RWPE1 (cell line): ENCODE results near the gene NLGN1.
A peak's percentile ranks its signal among the peaks of the same experiment; 100 is the strongest.

Experiments used
- CTCF ChIA-PET: fragments of 350-600 bp; sonication (Branson Sonifier 250); formaldehyde crosslinking; extraction: SDS; loops from one replicate; lab custom pipeline; 2021; lab: Yijun Ruan, JAX
- POLR2A ChIA-PET: fragments of 400-600 bp; formaldehyde crosslinking; extraction: SDS; loops from one replicate; lab custom pipeline; 2020; ENCODE audit warnings: antibody characterized with exemption; ENCODE audit not compliant: low non-redundant PET; lab: Yijun Ruan, JAX
- DNase-seq: peaks from one replicate; pipeline ENCODE4 v3.0.0; 2012; ENCODE audit warnings: low spot score
- H3K27ac ChIP-seq: fragments of 450-650 bp; 2 replicates; pipeline ENCODE4 v1.5.1; 2017
- CTCF ChIP-seq: fragments of 450-650 bp; conservative IDR thresholded peaks from 2 replicates; pipeline ENCODE4 v1.5.1; 2017; ENCODE audit warnings: low read depth, mild to moderate bottlenecking

NLGN1 gene

GRCh38 chr3:173785004-173785403, 387.5 kb downstream of the NLGN1 start:
- TF ChIP-seq CTCF = no peak
- ChIA-PET POLR2A (no interaction called here), CTCF (no interaction called here)
- DNase-seq = no peak
- H3K27ac ChIP-seq = no peak overlapping the region

DNA sequence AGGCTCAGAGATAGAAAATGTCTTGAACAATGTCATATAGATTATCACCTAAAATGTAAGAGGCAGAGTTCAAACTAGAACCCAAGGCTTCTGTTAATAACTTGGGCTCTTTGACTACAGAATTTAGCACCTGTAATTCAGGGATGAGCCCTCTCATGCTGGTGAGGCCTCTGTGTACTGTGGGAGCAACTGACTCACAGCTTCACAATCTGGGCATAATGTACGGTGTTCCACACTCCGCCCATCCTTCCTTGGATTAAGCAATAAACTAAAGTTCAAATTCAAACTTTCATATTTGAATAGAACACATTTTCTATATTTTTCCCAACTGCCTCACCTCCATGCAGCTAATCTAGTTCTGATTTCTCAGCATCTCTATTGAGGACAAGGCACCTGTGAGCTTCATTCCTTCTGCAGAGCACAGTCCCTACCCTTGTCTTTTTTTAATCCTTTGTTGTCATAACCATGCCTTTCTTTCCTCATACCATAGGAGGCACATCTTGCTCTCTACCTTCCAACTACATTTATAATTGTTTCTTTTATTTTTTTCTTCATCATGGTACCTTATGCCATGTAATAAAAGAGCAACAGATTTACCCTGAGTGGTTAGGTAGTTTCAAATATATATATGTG, 392.1 kb downstream of the NLGN1 start:
- TF ChIP-seq CTCF = no peak
- no peak overlapping the region for H3K27ac ChIP-seq
- CTCF ChIA-PET = no interaction called here
- POLR2A ChIA-PET = no interaction called here
- DNase-seq = peak; percentile 22

DNA sequence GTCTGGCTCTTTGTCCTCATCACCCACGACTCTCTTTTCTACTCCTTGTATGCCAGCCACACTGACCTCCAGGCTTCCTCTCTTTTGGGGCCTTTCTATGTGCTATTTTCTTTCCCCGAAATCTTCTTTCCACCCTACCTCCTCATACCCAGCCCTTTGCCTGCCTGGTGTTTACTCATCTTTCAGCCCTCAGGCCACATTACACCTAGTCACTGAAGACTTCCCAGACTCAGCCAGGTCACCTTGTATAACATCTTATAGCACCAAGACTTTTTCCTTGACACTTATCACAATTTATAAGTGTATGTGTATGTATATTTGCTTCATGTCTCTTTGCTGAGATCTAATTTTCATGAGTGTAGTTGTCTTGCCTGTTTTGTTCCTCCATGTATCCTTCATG, 396.4 kb downstream of the NLGN1 start:
- no peak overlapping the region for H3K27ac ChIP-seq
- peak; percentile 5 for DNase-seq
- no peak for TF ChIP-seq CTCF
- ChIA-PET CTCF (no interaction called here), POLR2A (no interaction called here)

DNA sequence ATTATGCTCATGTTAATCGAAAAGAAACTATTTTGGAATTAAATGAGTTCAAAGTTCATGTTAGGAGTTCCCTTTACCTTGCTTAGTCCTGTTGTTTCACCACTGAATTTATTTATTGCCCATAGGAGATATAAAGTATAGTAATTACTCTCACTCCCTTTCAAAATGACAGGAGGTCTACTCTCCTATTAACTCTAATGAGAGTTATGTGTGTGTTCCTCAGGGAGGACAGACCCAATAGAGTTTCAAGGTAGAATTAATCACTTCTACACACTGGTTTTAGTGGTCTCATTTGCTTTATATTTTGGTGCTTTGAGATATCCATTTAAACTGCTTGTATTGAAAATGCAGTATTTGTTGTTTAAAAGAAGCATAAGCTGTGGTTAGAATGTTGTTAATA, 398.9 kb downstream of the NLGN1 start:
- POLR2A ChIA-PET = no interaction called here

DNA sequence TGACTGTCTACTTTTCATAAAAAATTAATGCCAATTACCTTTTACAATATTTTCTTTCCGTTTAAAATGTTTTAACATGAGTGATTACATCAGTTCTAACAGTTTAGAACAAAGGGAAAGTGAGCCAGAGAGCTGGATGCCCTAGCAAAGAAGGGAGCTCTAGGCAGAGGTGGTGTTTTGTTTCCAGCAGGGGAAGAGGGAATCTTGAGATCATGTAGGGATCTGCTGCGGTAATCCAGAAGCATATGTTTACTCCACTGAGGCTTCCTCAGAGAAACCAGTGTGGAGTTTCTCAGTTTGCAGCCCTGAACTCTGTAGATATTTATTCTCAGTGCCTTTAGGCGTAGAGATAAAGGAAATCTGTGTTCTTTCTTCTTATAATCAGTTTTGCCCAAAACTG, 399.3 kb downstream of the NLGN1 start:
- ChIA-PET CTCF (no interaction called here), POLR2A (no interaction called here)
- no peak overlapping the region for H3K27ac ChIP-seq
- no peak for TF ChIP-seq CTCF
- no peak for DNase-seq

More for the DNA sequence above, 398.9 kb downstream of the NLGN1 start:
- no peak overlapping the region for H3K27ac ChIP-seq
- CTCF ChIA-PET = no interaction called here
- no peak for TF ChIP-seq CTCF
- no peak for DNase-seq

DNA sequence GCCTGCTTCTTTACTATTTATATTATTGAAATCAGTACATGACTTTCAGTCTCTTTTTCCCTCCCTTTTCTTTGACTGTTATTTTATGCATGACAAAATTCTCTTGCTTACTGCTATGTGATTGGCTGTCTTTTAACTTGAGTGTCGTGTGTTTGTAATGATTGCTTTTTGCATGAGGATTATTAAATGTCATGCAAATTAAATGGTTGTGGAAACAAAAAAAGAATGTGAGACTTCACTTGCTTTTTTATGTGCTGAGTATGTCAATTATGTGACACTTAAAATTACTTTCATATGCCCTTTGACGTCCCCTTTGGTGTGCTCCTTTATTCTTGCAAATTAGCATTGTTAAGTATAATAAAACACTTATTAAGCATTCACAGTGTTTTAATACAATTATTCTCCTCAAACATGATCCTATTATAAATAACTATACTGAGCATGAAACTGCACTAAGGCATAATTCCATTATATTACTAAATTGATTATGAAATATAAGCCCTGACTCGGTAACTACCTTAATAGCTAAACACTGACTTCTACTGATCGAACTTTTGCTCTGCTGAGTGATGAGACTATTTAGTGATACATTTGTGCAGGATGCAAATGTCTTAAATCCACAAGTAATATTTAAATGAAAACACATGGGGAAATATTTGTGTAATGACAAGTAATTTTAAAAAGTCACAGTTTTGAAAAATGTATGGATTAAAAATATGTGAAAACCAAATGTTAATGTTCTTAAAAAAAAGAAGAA, 401.7 kb downstream of the NLGN1 start:
- H3K27ac ChIP-seq = no peak overlapping the region
- POLR2A ChIA-PET = no interaction called here
- no peak for TF ChIP-seq CTCF
- CTCF ChIA-PET = no interaction called here
- no peak for DNase-seq
